ENCODE results near the gene EIF5AL1.
A peak's percentile ranks its signal among the peaks of the same experiment; 100 is the strongest.
"Not testable (repeated sequence)": the region's sequence is repeated elsewhere in the genome, so short reads cannot be mapped to it uniquely, and the experiment has no call there.

Gene EIF5AL1

GRCh38 chr10:79511891-79512583, at the start of gene EIF5AL1:
Gene EIF5AL1 (plus strand): TSS chr10:79512533. CDS start chr10:79512650, 117 bp downstream.
- not testable (repeated sequence) for H3K4me3 ChIP-seq (replicated peaks; ENCODE audit: low read depth, low read length); H3K27me3 ChIP-seq (replicated peaks; ENCODE audit: control insufficient read depth, insufficient read depth, low read length); H3K36me3 ChIP-seq (ENCODE audit: control insufficient read depth, insufficient read depth, low read length); DNase-seq (ENCODE audit: extremely low read depth, insufficient read length)

GRCh38 chr10:79463578-79464496, 48.5 kb upstream of the EIF5AL1 start:
- no peak for DNase-seq (ENCODE audit: extremely low read depth, insufficient read length)
- no peak for TF ChIP-seq CTCF (IDR thresholded peaks at IDR 0.05; ENCODE audit: insufficient read depth, low read length, poor library complexity, severe bottlenecking)
- H3K36me3 ChIP-seq (ENCODE audit: control insufficient read depth, insufficient read depth, low read length) = no peaks in the 10 kb centered on the region
- H3K27me3 ChIP-seq (replicated peaks; ENCODE audit: control insufficient read depth, insufficient read depth, low read length) = peaks cover 1% of the 10 kb centered on the region; the same call in 1 of the 2 replicates
- H3K4me3 ChIP-seq (replicated peaks; ENCODE audit: low read depth, low read length) = no peak overlapping the region

- H3K4me3 ChIP-seq (replicated peaks; ENCODE audit: low read depth, low read length) = no peak overlapping the region
- DNase-seq (ENCODE audit: extremely low read depth, insufficient read length) = no peak
- no peaks in the 10 kb centered on the region for H3K36me3 ChIP-seq (ENCODE audit: control insufficient read depth, insufficient read depth, low read length)
- TF ChIP-seq CTCF (IDR thresholded peaks at IDR 0.05; ENCODE audit: insufficient read depth, low read length, poor library complexity, severe bottlenecking) = no peak
- peaks cover 1% of the 10 kb centered on the region; the same call in 1 of the 2 replicates for H3K27me3 ChIP-seq (replicated peaks; ENCODE audit: control insufficient read depth, insufficient read depth, low read length)
Measured at GRCh38 chr10:79465341-79465740, 47.0 kb upstream of the EIF5AL1 start.

GRCh38 chr10:79468015-79468560, 44.2 kb upstream of the EIF5AL1 start:
- H3K27me3 ChIP-seq (replicated peaks; ENCODE audit: control insufficient read depth, insufficient read depth, low read length) = peaks cover 1% of the 10 kb centered on the region; the same call in 1 of the 2 replicates
- H3K4me3 ChIP-seq (replicated peaks; ENCODE audit: low read depth, low read length) = no peak overlapping the region
- no peaks in the 10 kb centered on the region for H3K36me3 ChIP-seq (ENCODE audit: control insufficient read depth, insufficient read depth, low read length)
- peak; percentile 11 for TF ChIP-seq CTCF (IDR thresholded peaks at IDR 0.05; ENCODE audit: insufficient read depth, low read length, poor library complexity, severe bottlenecking)
- DNase-seq (ENCODE audit: extremely low read depth, insufficient read length) = no peak

- no peak overlapping the region for H3K4me3 ChIP-seq (replicated peaks; ENCODE audit: low read depth, low read length)
- peaks cover 1% of the 10 kb centered on the region; the same call in 1 of the 2 replicates for H3K27me3 ChIP-seq (replicated peaks; ENCODE audit: control insufficient read depth, insufficient read depth, low read length)
- DNase-seq (ENCODE audit: extremely low read depth, insufficient read length) = no peak
- no peak for TF ChIP-seq CTCF (IDR thresholded peaks at IDR 0.05; ENCODE audit: insufficient read depth, low read length, poor library complexity, severe bottlenecking)
- H3K36me3 ChIP-seq (ENCODE audit: control insufficient read depth, insufficient read depth, low read length) = no peaks in the 10 kb centered on the region
Measured at GRCh38 chr10:79468841-79469585, 43.3 kb upstream of the EIF5AL1 start.
